ENCODE results near the gene UBE3B. TPM values are rescaled to one million over a fixed set of nuclear protein-coding genes. Genes with fewer than 3 reads are reported as not detected.

The UBE3B gene
- total RNA-seq, 4 donors from 2014 or later = 51.0 to 93.5 (median 78.9) TPM

- Histone ChIP-seq H3K27ac (no peak overlapping the region), H3K9me3 (no peaks in the 10 kb centered on the region), H3K4me3 (no peak overlapping the region), H3K4me1 (no peaks in the 10 kb centered on the region), H3K27me3 (no peaks in the 10 kb centered on the region), H3K36me3 (peaks cover 2 to 100% (median 26%) of the 10 kb centered on the region in 3 donors)
- DNase-seq (ENCODE audit: low spot score in 2 of 2) = no peak
- no peak for TF ChIP-seq EP300 (IDR thresholded peaks at IDR 0.05)
- TF ChIP-seq CTCF (IDR thresholded peaks at IDR 0.05) = no peak
- no peak for TF ChIP-seq POLR2A (IDR thresholded peaks at IDR 0.05)
- WGBS, 2 donors = 79 to 88% methylated on average over 16 to 24 of the region's 24 CpGs
These were observed 55.5 kb downstream of the UBE3B start for GRCh38 chr12:109532721-109533486.

GRCh38 chr12:109533487-109533740 lies 56.0 kb downstream of the UBE3B start:
- Histone ChIP-seq H3K27ac (no peak overlapping the region), H3K4me3 (no peak overlapping the region), H3K4me1 (no peaks in the 10 kb centered on the region), H3K27me3 (no peaks in the 10 kb centered on the region), H3K36me3 (peaks cover 2 to 100% (median 21%) of the 10 kb centered on the region in 3 donors), H3K9me3 (no peaks in the 10 kb centered on the region)
- no peak for DNase-seq (ENCODE audit: low spot score in 2 of 2)
- WGBS, 2 donors = 84 to 92% methylated on average over 8 of the region's 8 CpGs
- TF ChIP-seq CTCF (IDR thresholded peaks at IDR 0.05) (no peak), POLR2A (IDR thresholded peaks at IDR 0.05) (no peak), EP300 (IDR thresholded peaks at IDR 0.05) (no peak)

- H3K4me1 ChIP-seq = no peaks in the 10 kb centered on the region
- TF ChIP-seq POLR2A (IDR thresholded peaks at IDR 0.05) (no peak), EP300 (IDR thresholded peaks at IDR 0.05) (no peak), CTCF (IDR thresholded peaks at IDR 0.05) (no peak)
- H3K27ac ChIP-seq = no peak overlapping the region
- no peaks in the 10 kb centered on the region for H3K9me3 ChIP-seq
- H3K27me3 ChIP-seq = no peaks in the 10 kb centered on the region
- H3K4me3 ChIP-seq = no peak overlapping the region
- no peak for DNase-seq (ENCODE audit: low spot score in 2 of 2)
- H3K36me3 ChIP-seq = peaks cover 2 to 98% (median 17%) of the 10 kb centered on the region in 3 donors
- 99 to 100% methylated on average over 1 to 15 of the region's 15 CpGs for WGBS, 2 donors
These were observed 57.0 kb downstream of the UBE3B start for GRCh38 chr12:109534456-109534855.

GRCh38 chr12:109535231-109535862 lies 57.9 kb downstream of the UBE3B start:
- TF ChIP-seq CTCF (IDR thresholded peaks at IDR 0.05) = no peak
- TF ChIP-seq POLR2A (IDR thresholded peaks at IDR 0.05) = no peak

GRCh38 chr12:109535863-109536250 lies 58.4 kb downstream of the UBE3B start:
- no peaks in the 10 kb centered on the region for H3K4me1 ChIP-seq
- H3K36me3 ChIP-seq = peaks cover 0 to 95% (median 6%) of the 10 kb centered on the region in 3 donors
- DNase-seq (ENCODE audit: low spot score in 2 of 2) = no peak
- H3K27ac ChIP-seq = no peak overlapping the region
- no peak overlapping the region for H3K4me3 ChIP-seq
- 81 to 88% methylated on average over 5 of the region's 5 CpGs for WGBS, 2 donors
- H3K27me3 ChIP-seq = no peaks in the 10 kb centered on the region
- TF ChIP-seq EP300 (IDR thresholded peaks at IDR 0.05) (no peak), POLR2A (IDR thresholded peaks at IDR 0.05) (no peak), CTCF (IDR thresholded peaks at IDR 0.05) (no peak)
- no peaks in the 10 kb centered on the region for H3K9me3 ChIP-seq

More at GRCh38 chr12:109535231-109535862, 57.9 kb downstream of the UBE3B start:
- no peak overlapping the region for H3K27ac ChIP-seq
- no peaks in the 10 kb centered on the region for H3K4me1 ChIP-seq
- WGBS, 2 donors = 91 to 92% methylated on average over 25 of the region's 25 CpGs
- no peak for DNase-seq (ENCODE audit: low spot score in 2 of 2)
- no peak overlapping the region for H3K4me3 ChIP-seq
- peaks cover 2 to 95% (median 10%) of the 10 kb centered on the region in 3 donors for H3K36me3 ChIP-seq
- H3K27me3 ChIP-seq = no peaks in the 10 kb centered on the region
- H3K9me3 ChIP-seq = no peaks in the 10 kb centered on the region
